Spleen (tissue), 11 donors: ENCODE data around the gene ADAM15. TPM values are rescaled to one million over a fixed set of nuclear protein-coding genes. Genes with fewer than 3 reads are reported as not detected.

Source experiments
- DNase-seq: peaks from one replicate; pipeline ENCODE4 v3.0.0-alpha.2; 2020
- H3K27ac ChIP-seq, 8 donors: fragments of 200-600 bp; sonication (generic) in 7 of 8; 1 replicate in 4 of 8; 2 replicates in 4 of 8; pipeline versions ENCODE4 v1.5.0 to v1.8.0; 2016 to 2021; ENCODE audit warnings: inconsistent platforms in 4 of 8, mild to moderate bottlenecking in 4 of 8, moderate library complexity in 1 of 8
- H3K27me3 ChIP-seq, 7 donors: fragments of 200-600 bp; sonication (generic) in 6 of 7; replicated peaks in 1 of 7; 1 replicate in 4 of 7; 2 replicates in 3 of 7; pipeline versions ENCODE4 v1.5.0 to v1.8.0; 2016 to 2021; ENCODE audit warnings: inconsistent platforms in 3 of 7, mild to moderate bottlenecking in 1 of 7
- H3K36me3 ChIP-seq, 6 donors: fragments of 200-600 bp; sonication (generic) in 5 of 6; 1 replicate in 4 of 6; 2 replicates in 2 of 6; pipeline versions ENCODE4 v1.5.0 to v1.8.0; 2016 to 2021; ENCODE audit warnings: inconsistent platforms in 2 of 6
- H3K4me1 ChIP-seq, 6 donors: fragments of 200-600 bp; sonication (generic) in 5 of 6; 1 replicate in 3 of 6; 2 replicates in 3 of 6; pipeline versions ENCODE4 v1.5.0 to v1.8.0; 2016 to 2021; ENCODE audit warnings: inconsistent platforms in 3 of 6
- H3K4me3 ChIP-seq, 8 donors: fragments of 200-600 bp; sonication (generic) in 7 of 8; 1 replicate in 4 of 8; 2 replicates in 4 of 8; pipeline versions ENCODE4 v1.5.0 to v1.8.0; 2016 to 2021; ENCODE audit warnings: inconsistent platforms in 4 of 8, mild to moderate bottlenecking in 4 of 8, moderate library complexity in 2 of 8
- H3K9me3 ChIP-seq, 8 donors: fragments of 200-600 bp; sonication (generic) in 7 of 8; 1 replicate in 4 of 8; 2 replicates in 4 of 8; pipeline versions ENCODE4 v1.5.0 to v1.8.0; 2016 to 2021; ENCODE audit warnings: inconsistent platforms in 4 of 8
- POLR2A ChIP-seq, 3 donors: fragments of 450-650 bp; IDR thresholded peaks; one replicate each; pipeline ENCODE4 v1.5.1; 2017; ENCODE audit warnings: antibody characterized with exemption in 3 of 3, mild to moderate bottlenecking in 1 of 3
- POLR2AphosphoS5 ChIP-seq, 3 donors: sonication (generic); formaldehyde crosslinking; IDR thresholded peaks; one replicate each; pipeline ENCODE4 v1.5.1; 2017; ENCODE audit warnings: antibody characterized with exemption in 3 of 3
- WGBS, 5 donors: extraction: QIAGEN DNeasy Blood & Tissue Kit in 3 of 5; methylation state at CpG; one replicate each; pipeline versions ENCODE4 v1.1.5 to v1.1.7; 2013 to 2018; 5-methylcytosine and 5-hydroxymethylcytosine counted together
- intact Hi-C: fragments of 100-400 bp; cut with DNase I; formaldehyde crosslinking; loops from one replicate; pipeline ENCODE4 v1.15.0; 2023; ENCODE audit warnings: low total_unique reads
- polyA plus RNA-seq, 3 donors: library from polyadenylated mRNA; stranded (reverse); fragments of 200-250 nt; gene quantifications; one replicate each; pipeline ENCODE4 v1.2.1, GENCODE V29; 2013
- total RNA-seq, 7 donors: library from RNA; depleted of rRNA in 3 of 7; stranded (reverse); fragments of >200 nt in 3 of 7; fragmentation: NEBNext Ultra II Directional in 4 of 7; extraction: Animal tissue kit (Norgen Biotek cat#: 25700) in 4 of 7; gene quantifications; one replicate each; pipeline versions ENCODE4 v1.1.0 to v1.2.1, GENCODE V29; 2016 to 2021
- TF ChIP-seq, protein P1 (sequence below), 11 experiments: fragments of 200-600 bp in 7 of 11; fragments of 450-650 bp in 4 of 11; sonication (generic) in 4 of 11; IDR thresholded peaks in 8 of 11; conservative IDR thresholded peaks in 3 of 11; 1 replicate in 7 of 11; 2 replicates in 4 of 11; pipeline versions ENCODE4 v1.4.0 to v1.8.0; 2016 to 2021; ENCODE audit warnings: antibody characterized with exemption in 11 of 11, inconsistent platforms in 4 of 11, mild to moderate bottlenecking in 1 of 11
- donor health status: healthy with polysubstance abuse.
- donor health status: DM: no; HTN: no; CAD: no; lungs with moderate emphysema.
- donor health status: DM: no; HTN: no; CAD: no.
- donor health status: Bipolar disorder and iron deficiency.
- donor health status: healthy.
- donor health status: DM: no; HTN: no; CAD: no.
- donor health status: DM: yes; HTN: yes; CAD: no.

ADAM15 gene
- total and polyA plus RNA-seq, 10 donors, result 70.8 to 313 (median 86.6) TPM

DNA sequence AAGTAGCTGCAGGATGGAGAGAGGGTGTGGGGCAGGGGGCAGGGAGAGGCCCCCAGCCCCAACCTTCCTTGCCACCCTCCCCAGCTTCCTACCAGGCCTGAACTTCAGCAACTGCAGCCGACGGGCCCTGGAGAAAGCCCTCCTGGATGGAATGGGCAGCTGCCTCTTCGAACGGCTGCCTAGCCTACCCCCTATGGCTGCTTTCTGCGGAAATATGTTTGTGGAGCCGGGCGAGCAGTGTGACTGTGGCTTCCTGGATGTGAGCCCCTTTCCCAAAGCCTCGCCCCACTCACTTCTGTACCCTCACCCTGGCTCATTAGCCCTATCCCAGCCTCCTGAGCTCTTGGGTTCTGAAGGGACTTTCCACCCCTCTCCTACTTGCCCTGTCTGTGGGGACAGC is 6.0 kb downstream of the ADAM15 start:
- TF ChIP-seq POLR2A (IDR thresholded peaks at IDR 0.05) (no peak), POLR2AphosphoS5 (IDR thresholded peaks at IDR 0.05) (no peak)
- TF ChIP-seq, protein P1, sequence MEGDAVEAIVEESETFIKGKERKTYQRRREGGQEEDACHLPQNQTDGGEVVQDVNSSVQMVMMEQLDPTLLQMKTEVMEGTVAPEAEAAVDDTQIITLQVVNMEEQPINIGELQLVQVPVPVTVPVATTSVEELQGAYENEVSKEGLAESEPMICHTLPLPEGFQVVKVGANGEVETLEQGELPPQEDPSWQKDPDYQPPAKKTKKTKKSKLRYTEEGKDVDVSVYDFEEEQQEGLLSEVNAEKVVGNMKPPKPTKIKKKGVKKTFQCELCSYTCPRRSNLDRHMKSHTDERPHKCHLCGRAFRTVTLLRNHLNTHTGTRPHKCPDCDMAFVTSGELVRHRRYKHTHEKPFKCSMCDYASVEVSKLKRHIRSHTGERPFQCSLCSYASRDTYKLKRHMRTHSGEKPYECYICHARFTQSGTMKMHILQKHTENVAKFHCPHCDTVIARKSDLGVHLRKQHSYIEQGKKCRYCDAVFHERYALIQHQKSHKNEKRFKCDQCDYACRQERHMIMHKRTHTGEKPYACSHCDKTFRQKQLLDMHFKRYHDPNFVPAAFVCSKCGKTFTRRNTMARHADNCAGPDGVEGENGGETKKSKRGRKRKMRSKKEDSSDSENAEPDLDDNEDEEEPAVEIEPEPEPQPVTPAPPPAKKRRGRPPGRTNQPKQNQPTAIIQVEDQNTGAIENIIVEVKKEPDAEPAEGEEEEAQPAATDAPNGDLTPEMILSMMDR (IDR thresholded peaks at IDR 0.05 in 8 of 11, conservative IDR thresholded peaks at IDR 0.05 in 3 of 11), result no peak
- H3K27me3 ChIP-seq, result no peaks in the 10 kb centered on the region
- no peak overlapping the region for H3K4me3 ChIP-seq
- H3K27ac ChIP-seq, result no peak overlapping the region
- intact Hi-C loops, result no loop called here
- no peak for DNase-seq
- H3K9me3 ChIP-seq, result no peaks in the 10 kb centered on the region
- H3K4me1 ChIP-seq, result peaks cover 12 to 44% (median 33%) of the 10 kb centered on the region in 6 donors
- 92 to 100% (median 97%) methylated on average over 6 to 8 of the region's 8 CpGs for WGBS, 5 donors
- H3K36me3 ChIP-seq, result peaks cover 0 to 89% (median 57%) of the 10 kb centered on the region in 6 donors

DNA sequence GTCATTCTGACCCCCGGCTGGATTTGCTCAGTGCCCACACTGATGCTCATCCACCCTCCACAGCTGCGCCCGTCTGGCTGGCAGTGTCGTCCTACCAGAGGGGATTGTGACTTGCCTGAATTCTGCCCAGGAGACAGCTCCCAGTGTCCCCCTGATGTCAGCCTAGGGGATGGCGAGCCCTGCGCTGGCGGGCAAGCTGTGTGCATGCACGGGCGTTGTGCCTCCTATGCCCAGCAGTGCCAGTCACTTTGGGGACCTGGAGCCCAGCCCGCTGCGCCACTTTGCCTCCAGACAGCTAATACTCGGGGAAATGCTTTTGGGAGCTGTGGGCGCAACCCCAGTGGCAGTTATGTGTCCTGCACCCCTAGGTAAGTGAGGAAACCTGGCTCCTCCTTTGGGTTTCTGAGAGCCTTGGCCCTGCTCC is 6.7 kb downstream of the ADAM15 start:
- Histone ChIP-seq H3K36me3 (peaks cover 0 to 95% (median 57%) of the 10 kb centered on the region in 6 donors), H3K9me3 (no peaks in the 10 kb centered on the region), H3K4me1 (peaks cover 17 to 44% (median 33%) of the 10 kb centered on the region in 6 donors), H3K27ac (no peak overlapping the region), H3K4me3 (no peak overlapping the region), H3K27me3 (no peaks in the 10 kb centered on the region)
- DNase-seq, result no peak
- 95 to 98% (median 96%) methylated on average over 8 to 13 of the region's 13 CpGs for WGBS, 5 donors
- TF ChIP-seq POLR2A (IDR thresholded peaks at IDR 0.05), result no peak
- intact Hi-C loops, result no loop called here

DNA sequence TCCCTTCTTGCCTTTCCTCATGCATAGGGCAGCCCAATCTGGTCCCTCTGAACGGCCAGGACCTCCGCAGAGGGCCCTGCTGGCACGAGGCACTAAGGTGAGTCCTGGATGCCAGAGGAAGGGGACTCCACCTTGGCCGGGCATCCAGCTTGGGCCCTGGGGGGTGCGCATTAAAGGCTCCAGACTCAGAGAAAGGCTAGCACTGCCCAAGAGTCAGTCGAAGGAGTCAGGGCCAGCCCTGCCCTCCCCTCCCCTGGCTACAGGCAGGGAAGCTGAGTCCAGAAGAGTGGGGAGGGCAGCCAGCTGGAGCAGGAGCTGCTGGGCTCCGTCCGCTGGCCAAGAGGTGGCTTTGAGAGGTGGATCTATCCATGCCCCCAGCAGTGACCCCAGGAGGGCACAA is 9.6 kb downstream of the ADAM15 start:
- Histone ChIP-seq H3K4me3 (no peak overlapping the region), H3K36me3 (peaks cover 0 to 69% (median 42%) of the 10 kb centered on the region in 6 donors), H3K27me3 (no peaks in the 10 kb centered on the region), H3K9me3 (no peaks in the 10 kb centered on the region), H3K4me1 (peaks cover 29 to 48% (median 41%) of the 10 kb centered on the region in 6 donors), H3K27ac (no peak overlapping the region)
- TF ChIP-seq, protein P1 (IDR thresholded peaks at IDR 0.05 in 8 of 11, conservative IDR thresholded peaks at IDR 0.05 in 3 of 11), result no peak
- TF ChIP-seq POLR2A (IDR thresholded peaks at IDR 0.05) (no peak), POLR2AphosphoS5 (IDR thresholded peaks at IDR 0.05) (no peak)
- 82 to 94% (median 83%) methylated on average over 7 to 8 of the region's 8 CpGs for WGBS, 5 donors
- DNase-seq, result no peak
- intact Hi-C loops, result loop anchor here (10.0 kb wide), 1 partner anchor 56 kb away; the partner anchor contains the start of gene ZBTB7B

DNA sequence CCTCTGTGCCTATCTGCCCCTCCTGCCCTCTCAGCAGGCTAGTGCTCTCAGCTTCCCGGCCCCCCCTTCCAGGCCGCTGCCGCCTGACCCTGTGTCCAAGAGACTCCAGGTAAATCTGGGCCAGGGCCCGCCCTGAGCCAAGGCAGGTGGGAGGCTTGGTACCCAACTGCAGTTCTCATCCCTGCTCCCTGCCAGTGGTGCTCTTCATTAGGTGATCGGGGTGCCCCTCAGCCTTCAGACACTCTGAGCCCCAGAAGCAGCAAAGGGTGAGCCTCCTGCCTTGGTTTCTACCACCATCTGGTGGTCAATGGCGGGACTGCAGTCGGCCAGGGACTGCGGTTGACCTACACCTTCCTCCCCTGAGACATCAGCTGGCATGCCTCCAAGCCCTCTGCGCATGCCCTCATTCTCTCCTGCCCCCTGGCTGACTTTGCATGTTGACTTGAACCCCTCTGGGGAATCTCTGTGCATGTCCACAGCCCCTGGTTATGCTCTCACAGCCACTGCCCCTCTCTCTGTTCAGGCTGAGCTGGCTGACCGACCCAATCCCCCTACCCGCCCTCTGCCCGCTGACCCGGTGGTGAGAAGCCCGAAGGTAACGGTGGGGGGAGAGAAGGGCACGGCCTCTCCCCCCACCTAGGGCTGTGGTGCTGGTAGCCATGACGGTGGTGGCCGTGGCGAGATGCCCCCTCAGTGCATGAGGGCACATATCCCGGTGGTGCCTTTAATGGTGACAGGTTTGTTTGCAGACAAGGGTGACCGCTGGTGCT is 10.4 kb downstream of the ADAM15 start:
- Histone ChIP-seq H3K9me3 (no peaks in the 10 kb centered on the region), H3K4me3 (peak overlapping the region in 1 of 8 donors; percentile 90), H3K27me3 (no peaks in the 10 kb centered on the region), H3K36me3 (peaks cover 0 to 62% (median 35%) of the 10 kb centered on the region in 6 donors), H3K27ac (peak overlapping the region in 1 of 8 donors; percentile 1), H3K4me1 (peaks cover 29 to 54% (median 41%) of the 10 kb centered on the region in 6 donors)
- TF ChIP-seq POLR2A (IDR thresholded peaks at IDR 0.05) (no peak), POLR2AphosphoS5 (IDR thresholded peaks at IDR 0.05) (peak; percentile 41 to 80 (median 71))
- TF ChIP-seq, protein P1 (IDR thresholded peaks at IDR 0.05 in 8 of 11, conservative IDR thresholded peaks at IDR 0.05 in 3 of 11), result peak; percentile 97 to 100 (median 100)
- WGBS, 5 donors, result 27 to 48% (median 42%) methylated on average over 15 to 21 of the region's 21 CpGs
- intact Hi-C loops, result loop anchor here (10.0 kb wide), 1 partner anchor 57 kb away; the partner anchor contains the start of gene ZBTB7B
- DNase-seq, result peak; percentile 97
